Left renal cortex interstitium (tissue), 4 donors: Measurements from ENCODE around the gene BRMS1. TPM values are rescaled to one million over a fixed set of nuclear protein-coding genes. Genes with fewer than 3 reads are reported as not detected.

Experiments used
- DNase-seq, 4 donors: peaks; one replicate each; pipeline ENCODE4 v3.0.0-alpha.2; 2013; ENCODE audit warnings: low read depth in 4 of 4, low spot score in 2 of 4, missing footprints in 1 of 4
- polyA plus RNA-seq, 4 donors: library from polyadenylated mRNA; unstranded; fragments of 120-200 nt; gene quantifications; one replicate each; pipeline ENCODE4 v1.2.1, GENCODE V29; 2013; ENCODE audit not compliant: insufficient read length in 4 of 4

The BRMS1 gene
- polyA plus RNA-seq, 4 donors = 30.8 to 38.6 (median 34.8) TPM

DNA sequence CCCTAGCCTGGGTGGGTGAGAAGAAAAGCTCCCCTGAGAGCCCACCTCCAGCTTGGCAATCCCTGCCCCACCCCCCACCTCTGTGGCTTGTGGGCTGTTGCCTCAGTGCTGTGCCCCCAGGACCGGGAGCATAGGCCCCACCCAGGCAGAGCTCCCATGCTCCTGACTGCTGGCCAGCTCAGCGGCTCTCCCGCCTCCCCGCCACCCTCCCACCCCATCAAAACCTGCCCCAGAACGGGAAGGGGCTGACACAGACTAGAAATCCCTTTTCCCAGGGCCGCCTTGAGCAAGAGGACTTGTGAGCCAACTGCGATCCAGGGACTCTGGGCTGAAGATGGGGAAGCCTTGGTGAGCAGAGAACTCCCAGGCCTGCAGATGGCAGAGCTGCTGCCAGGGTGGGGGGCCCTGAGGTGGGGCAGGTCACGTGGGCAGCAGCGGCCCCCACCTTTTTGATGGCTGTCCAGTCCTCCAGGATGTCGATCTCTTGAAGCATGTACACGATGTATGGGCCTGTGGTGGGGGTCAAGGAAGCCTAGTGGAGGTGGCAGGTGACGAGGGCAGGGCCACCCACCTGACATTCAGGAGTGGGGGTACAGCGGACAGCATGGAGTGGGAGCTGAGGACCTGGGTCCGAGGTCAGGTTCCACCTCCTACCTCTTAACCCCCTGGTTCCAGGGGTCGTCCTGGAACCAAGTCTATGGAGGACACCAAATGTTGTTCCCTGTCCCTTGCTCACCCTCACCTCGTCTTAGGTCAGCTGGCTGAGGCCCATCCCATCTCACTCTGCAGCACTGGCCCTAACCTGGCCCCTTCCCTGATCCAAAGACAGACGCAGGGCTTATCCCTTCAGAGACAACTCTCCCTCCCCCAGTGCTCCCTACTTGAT, 6.4 kb downstream of the BRMS1 start:
- no peak for DNase-seq

DNA sequence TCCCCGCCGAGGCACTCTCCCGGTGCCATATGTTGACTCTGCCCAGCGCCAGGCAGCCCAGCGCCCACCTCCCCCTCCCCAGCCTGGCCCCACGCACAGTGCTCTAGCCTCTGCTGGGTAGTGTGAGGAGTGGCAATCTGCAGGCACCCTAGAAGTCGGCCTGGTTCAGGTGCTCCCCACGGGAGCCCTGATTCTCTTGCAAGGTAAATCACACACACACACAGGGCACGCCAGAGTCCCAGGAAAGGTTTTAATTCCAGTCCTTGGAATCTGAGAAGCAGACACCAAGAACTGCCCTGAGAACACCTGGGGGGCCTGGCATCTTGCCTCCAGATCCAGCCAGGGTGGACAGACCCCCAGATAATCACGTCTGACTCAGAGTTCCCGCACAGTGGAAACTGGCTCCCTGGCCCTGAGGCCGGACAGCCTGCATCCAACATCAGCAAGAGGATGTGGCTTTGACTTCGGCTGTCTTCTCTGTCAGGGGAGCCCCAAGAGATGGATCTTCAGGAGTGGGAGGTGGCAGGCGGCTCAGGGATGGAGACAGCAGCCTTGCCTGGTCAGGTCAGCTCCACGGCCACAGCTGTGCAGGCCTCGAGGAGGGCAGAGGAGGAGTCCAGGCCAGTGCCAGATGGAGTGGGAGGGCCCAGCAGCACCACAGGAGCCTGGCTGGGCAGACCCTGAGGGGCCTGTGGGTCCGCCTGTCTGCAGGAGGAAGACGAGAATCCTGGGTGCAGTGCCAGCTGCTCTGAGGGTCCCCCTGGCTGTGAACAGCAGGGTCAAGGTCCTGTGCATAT, 7.6 kb downstream of the BRMS1 start:
- no peak for DNase-seq

DNA sequence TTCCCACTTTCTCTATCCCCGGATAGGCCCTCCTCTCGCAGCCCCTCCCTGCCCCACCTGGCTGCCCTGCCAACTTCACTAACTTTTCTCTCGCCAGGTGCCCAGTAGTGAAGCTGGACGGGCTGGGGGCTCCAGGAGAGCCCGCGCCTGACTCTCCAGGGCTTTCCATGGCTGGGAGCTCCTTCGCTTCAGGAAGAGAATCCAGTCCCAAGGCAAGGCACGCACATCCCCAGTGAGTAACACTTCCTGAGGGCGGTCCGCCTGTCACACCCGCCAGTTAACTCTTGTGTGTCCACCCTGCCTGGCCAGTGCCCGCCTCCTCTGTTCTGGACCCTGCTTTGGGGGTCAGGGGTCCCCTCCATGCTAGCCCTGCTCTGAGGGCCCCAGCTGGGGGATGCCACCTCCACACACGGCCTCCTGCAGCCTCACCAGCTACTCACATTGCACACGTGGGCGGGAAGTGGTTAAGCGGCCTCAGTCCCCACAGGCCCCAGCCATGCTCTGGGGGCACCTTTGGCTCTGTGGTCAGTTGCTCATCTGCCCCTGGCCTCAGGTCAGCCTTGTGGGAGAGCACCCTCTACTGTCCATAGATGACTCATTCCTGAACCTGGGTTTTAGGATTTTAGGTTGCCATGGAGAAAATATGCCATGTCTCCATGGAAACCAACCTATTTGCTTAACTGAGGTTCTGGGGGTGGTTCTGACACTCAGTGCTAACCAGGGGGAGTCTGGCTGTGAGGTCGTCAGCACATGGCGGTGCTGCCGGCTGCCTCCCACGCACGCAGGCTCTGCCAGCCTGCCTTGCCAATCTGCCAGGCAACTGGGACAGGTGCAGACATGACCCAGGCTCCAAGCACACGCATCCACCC, 8.4 kb downstream of the BRMS1 start, which contains the start of gene RIN1:
Gene RIN1 (minus strand): TSS at position 201 of the 869 bp plus-strand sequence. CDS start 32 bp downstream, at position 169.
- DNase-seq = no peak

DNA sequence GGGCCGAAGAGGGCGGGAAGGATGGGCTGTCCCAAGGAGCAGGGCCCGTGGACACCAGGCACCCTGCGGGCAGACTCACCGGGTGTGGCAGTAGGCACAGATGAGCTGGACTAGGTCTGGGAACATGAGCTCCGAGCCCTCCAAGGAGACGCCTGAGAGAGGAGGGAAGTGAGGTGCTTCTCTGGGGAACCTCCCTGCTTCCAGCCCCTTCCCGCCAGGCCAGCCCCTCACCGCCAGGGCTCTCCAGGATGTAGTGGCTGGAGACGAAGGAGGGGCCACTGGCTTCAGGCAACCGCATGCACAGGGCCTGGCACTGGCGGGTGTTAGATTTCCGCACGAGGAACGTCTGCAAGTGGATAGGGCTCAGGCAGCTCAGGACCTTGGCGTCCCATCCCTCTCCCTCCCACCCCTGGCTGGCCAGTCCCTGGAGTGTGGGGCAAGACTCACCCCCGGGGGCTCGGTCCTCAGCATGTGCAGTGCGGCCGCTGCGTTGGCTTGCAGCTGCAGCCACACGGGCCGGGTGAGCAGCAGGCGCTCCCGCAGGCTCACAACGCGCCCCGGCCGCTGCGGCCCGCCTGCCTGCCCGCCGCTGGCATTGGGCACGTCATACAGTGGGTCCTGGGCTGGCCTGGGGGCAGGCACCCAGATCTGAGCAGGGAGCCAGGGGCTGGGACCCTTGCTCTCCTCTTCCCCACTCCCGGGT, 9.2 kb downstream of the BRMS1 start:
- DNase-seq = no peak

DNA sequence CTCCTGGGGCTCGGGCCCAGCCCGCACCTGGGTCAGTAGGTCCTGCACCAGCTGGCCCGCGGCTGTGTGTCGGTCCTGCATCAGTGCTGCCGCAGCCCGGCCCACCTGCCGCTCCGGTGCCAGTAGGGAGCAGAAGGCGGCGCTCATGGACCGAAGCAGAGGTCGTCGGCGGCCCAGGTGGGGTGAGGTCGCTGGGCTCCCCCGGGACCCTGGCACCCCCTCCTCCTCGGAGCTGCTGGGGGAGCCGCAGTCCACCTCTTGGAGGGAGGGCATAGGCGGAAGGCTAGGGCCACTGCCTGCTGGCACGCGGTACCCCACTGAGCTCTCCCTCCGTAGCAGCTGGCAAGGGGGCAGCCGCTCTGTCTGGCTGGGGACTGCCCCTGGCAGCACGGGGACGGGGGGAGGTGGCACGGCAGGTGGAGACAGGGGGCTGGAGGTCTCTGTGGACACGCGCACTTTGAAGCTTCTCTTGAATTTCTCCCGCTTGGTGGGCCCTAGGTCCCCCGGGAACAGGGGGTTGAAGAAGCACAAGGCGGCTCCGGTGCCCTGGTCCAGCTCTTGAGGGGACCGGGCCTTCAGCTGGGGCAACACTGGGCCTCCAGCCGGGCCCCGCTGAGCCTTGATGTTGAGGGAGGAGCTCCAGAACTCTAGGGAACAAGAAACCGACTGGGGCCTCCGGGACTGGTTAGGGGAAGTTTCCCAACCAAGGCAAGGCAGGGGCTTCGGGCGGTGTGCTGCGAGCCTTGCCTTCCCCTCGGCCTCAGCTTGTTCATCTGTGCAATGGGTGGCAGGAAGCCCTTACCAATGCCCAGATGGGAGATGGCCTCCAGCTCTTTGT, 10.1 kb downstream of the BRMS1 start:
- DNase-seq = no peak

DNA sequence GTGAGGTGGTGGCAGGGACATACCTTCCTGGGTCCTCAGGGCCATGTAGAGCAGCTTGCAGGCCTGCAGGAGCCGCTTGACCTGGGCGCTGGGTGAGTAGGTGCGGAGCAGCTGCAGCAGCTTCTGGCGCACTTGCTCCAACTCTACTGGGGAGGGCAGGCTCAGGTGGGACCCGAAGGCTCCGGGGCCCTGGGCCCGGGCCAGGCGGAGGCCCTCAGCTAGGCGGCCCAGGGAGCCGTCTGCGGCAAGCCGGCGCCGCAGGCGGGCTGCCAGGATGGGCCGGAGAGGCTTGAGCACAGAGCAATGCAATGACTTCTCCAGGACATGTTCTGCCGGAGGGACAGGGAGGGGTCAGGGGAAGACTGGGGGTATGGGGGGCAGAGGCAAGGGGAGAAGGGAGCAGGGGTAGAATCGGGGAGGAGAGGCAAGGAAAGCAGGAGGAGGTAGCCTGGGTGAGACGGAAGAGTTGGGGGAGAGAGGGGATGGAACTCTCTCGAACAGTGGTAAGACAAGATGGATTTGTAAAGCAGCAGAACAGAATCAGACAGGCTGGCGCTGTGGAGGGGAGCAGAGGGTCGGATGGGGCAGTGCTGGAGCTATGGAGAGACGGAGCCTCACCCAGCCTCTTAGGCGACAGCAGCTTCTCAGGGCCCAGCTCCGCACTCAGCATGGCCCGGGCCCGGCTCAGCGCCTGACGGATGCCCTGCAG, 10.9 kb downstream of the BRMS1 start:
- DNase-seq = no peak

DNA sequence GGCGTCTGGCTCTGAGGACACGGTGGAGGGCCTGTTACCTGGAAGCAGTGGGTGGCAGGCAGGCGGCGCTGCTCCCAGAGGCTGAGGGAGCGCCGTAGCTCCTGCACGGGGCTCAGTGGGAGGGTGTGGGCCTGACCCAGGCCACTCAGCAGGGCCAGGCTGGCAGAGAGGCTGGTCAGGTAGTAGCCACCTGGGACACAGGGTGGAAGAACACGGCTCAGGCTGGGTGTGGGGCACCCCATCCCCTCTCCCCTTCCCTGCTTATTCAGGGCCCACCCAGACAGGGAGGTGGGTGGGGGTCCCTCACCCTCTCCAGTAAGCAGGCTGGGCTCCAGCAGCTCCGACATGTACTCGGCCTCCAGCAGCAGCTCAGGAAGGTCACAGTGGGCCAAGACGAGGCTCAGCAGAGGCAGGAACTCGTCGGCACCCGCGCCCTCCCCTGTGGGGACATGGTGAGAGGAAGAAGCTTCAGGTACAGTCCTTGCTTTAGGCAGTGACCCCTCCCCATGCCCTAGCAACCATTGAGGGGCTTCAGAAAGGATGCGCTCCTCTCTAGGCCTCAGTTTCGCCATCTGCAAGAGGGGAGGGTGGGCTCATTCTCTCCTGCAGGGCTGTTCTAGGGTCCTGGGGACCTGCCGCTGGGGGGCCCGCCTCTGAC, 11.6 kb downstream of the BRMS1 start:
- no peak for DNase-seq

DNA sequence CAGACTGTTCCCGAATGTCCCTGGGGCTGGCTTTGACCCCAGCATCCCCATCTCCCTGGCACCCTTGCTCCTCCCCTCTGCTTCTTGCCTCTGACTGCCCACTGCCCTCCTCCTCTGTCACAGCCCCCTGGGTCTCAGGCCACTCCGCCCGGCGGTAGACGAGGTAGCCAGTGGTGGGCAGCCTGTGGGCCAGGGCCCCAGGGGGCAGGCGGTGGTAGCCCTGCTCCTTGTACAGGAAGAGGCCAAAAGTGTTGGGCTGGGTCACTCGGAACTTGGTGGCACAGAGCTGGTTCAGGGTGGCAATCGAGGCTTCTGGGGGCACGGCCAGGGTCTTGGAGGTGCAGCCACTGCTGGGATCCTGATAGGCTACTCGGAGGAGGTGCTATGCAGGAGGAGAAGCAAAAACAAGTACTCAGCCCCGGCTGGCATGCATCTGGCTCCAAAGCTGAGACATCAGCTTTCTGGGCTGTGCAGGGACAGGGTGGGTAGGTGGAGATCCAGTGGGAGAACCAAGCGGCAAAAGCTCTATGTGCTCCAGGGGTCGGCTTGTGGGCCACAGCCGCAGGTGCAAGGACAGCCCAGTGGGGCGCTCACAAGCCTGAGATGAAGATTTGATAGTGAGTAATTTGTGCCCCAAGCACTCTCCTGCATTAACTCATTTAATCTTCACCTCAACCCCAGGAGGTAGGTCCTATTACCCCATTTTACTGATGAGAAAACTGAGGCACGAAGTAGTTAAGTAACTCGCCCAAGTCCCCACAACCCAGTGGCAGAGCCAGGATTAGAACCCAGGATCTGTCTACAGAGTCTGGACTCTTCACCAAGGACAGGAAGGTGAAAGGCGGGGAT, 12.3 kb downstream of the BRMS1 start:
- DNase-seq = no peak

DNA sequence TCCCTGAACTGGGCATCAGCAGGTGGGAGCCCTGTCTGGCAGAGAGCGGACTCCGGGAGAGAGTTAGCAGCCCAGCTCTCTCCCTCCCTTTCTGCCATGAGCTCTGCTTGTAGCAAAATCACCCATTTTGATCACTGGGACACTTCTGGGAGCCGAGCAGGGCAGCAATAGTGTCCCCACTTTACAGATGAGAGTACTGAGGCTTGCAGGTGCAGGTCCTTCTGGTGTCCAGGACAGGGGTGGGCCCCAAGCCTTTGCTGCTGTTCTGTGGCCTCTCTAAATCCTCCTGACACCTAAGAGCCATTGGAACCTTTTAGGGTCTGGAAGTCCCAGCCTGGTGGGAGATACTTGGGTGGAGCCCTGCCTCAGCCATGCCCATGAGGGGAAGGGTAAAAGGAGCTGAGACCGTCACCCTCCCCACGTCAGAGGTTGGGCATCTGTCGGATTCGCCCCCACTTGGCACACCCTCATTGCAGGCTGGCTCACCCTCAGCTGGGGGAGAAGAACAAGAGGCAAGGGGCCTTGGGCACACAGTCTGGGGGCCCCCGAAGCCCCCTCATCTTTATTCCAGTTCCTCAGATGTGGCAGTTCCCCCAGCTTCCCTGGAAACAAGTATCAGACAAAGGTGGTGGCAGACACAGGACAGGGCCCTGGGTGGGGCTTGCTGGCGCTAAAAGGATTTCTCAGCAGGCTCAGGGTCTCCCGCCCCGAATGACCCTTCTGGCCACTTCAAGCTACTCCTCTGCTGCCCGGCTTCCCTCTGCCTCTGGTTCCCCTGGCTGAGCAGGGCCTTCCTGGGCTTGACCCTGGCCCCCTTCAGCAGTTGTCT, 13.1 kb downstream of the BRMS1 start:
- DNase-seq = no peak

DNA sequence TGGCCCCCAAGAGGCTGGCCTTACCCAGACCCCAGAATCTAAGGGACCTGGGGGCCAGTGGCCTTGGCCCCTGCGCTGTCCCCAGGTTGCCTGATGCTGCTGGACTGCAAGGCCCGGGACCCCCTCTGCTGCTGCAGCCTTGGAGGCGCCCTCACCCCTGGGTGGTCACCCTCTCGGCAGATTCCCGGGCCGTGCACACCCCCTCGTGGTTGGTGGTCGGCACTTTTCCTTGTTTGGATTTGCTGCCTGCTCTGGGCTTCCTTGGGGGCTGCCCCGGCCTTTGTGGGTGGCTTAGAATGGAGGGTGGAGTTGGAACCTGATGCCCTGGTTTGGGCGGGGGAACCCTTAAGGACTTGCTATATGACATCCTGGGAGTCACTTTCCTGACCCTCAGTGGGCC, 14.0 kb downstream of the BRMS1 start:
- no peak for DNase-seq

DNA sequence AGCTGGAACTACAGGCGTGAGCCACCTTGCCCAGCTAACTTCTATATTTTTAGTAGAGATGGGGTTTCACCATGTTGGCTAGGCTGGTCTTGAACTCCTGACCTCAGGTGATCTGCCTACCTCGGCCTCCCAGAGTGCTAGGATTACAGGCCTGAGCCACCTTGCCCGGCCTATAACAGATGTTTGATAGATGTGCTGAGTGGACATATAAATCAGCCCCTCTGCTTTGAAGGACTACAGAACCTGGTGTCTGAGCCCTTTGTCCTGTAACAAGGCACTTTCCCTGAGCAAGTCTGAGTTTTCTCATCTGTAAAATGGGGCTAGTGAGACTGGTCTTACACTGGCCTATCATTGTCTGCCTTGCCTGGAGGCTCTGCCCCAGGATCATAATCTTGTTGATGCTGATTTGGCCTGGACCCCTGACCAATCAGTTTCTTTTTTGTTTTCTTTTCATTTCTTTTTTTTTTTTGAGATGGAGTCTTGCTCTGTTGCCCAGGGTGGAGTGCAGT, 15.7 kb downstream of the BRMS1 start:
- no peak for DNase-seq

DNA sequence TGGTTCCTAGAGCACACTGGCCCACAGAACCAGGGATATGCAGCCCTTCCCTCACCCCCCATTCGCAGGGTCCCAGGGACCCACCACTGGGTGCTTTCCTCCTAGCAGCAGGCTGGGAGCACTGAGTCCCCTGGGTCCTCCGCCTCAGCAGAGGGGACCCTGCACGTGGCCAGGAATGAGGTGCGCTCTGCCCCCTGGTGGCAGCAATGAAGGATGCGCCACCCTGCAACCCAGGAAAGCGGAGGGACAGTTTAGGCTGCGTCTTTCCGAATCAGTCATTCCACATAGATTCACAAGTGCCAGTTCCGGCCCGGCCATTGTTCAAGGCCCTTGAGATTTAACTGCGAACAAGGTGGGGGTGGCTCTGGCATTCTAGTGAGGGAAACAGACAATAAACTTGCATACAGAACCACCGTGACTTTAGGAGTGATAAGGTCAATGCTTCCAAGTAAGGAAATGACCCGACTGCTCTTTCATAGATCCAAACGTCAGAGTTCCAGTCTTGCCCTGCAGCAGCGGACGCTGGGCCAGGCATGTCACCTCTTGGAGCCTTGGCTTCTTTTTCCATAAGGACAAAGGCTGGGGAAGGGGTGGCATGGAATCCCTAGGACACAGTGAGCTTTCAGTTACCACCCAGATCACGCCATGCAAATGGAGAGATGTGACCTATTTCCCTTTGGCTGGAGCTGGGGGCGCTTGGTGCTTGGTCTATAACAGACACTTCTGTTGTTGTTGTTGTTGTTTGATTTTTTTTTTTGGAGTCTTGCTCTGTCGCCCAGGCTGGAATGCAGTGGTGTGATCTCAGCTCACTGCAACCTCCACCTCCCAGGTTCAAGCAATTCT, 16.4 kb downstream of the BRMS1 start:
- DNase-seq = peak in 1 of 4 donors; percentile 66

DNA sequence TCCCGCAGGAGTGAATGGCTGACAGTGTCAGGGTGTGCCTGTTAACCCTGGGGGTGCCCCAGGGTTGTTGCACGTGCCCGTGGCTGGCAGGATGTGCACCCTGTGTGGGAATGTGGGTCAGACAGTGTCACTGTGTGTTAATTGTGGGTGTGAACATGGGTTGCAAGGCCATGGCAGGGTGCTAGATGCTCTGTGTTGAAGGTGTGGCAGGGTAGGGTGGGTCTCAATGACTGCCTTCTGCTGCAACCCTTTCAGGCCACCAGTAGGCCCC, 16.9 kb downstream of the BRMS1 start:
- DNase-seq = no peak

DNA sequence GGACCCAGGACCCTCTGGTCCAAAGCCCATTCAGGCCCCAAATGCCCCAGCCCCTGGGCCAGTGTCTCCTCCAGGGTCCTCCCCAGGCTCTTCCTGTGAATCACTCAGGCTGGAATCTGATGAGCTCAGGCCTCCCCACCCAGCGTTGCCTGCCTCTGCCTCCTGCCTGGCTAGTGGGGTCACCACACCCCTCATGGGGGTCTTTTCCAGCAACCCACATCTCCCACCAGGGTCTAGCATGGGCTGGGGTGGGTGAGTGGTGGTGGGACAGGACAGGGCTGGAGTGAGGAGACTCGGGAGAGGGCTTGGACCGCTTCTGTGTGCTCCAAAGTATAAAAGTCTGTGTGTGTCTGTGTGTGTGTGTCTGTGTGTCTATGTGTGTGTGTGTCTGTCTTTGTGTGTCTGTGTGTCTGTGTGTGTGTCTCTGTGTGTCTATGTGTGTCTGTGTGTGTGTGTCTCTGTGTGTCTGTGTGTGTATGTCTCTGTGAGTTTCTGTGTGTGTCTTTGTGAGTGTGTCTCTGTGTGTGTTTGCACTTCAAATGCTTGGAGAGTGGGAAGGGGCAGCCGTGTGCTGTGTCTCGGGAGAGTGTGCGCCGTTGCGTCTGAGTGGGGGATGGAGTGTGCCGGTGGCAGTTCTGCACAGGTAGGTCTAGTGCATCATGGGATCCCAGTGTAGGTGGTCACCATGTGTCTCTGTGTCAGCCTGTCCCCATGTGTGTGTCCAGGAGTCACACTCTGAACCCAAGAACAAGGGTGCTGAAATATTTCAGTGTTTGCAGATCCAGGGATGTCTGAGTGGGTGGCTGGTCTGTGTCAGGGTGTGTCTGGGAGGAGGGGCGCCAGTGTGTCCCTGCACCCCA, 17.5 kb downstream of the BRMS1 start:
- no peak for DNase-seq
